ENCODE data around the gene ATP1B2. TPM values are rescaled to one million over a fixed set of nuclear protein-coding genes. Genes with fewer than 3 reads are reported as not detected.

ATP1B2 gene
- total and polyA plus RNA-seq, 9 of the 15 experiments (the other 6 are each of a cell fraction or from before 2014, with no cell fraction given), result 0.23 to 6.0 (median 0.99) TPM

DNA sequence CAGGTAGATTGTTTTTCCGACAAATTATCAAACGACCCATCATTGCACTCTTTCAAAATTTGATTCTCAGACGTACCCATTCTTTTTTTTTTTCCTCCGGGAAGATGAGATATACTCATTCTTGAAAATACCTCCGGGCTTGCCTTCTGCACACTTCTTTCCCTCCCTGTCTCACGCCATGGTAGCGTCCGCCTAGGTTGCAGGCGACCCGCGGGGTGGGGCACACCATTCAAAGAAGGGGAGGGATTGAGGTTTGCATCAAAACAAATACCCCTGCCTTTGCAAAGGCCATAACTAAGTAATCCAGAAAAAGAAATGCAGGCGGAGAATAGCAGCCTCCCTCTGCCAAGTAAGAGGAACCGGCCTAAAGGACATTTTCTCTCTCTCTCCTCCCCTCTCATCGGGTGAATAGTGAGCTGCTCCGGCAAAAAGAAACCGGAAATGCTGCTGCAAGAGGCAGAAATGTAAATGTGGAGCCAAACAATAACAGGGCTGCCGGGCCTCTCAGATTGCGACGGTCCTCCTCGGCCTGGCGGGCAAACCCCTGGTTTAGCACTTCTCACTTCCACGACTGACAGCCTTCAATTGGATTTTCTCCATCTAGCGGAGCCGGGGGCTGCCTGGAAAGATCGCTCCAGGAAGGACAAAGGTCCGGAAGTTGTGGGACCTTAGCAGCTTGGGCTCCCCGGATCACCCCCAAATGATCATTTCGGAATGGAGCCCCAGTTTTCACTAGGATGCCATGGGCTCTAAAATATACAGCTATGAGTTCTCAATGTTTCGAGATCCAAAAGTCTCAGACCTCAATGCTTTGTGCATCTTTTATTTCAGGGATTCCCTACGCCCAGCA is 35.7 kb downstream of the ATP1B2 start (continued):
- TF ChIP-seq ZFX (CRISPR knock-in tag; IDR thresholded peaks at IDR 0.05), result peak; percentile 45
- TF ChIP-seq TBP (optimal IDR thresholded peaks at IDR 0.05; ENCODE audit: low read depth, low read length), result peak; percentile 73
- TF ChIP-seq, protein P1, sequence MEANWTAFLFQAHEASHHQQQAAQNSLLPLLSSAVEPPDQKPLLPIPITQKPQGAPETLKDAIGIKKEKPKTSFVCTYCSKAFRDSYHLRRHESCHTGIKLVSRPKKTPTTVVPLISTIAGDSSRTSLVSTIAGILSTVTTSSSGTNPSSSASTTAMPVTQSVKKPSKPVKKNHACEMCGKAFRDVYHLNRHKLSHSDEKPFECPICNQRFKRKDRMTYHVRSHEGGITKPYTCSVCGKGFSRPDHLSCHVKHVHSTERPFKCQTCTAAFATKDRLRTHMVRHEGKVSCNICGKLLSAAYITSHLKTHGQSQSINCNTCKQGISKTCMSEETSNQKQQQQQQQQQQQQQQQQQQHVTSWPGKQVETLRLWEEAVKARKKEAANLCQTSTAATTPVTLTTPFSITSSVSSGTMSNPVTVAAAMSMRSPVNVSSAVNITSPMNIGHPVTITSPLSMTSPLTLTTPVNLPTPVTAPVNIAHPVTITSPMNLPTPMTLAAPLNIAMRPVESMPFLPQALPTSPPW (CRISPR knock-in tag; IDR thresholded peaks at IDR 0.05), result peak; percentile 5; the same call in 1 of the 2 replicates
- TF ChIP-seq MBD2 (IDR thresholded peaks at IDR 0.05; ENCODE audit: borderline replicate concordance, low read depth), result peak; percentile 95
- TF ChIP-seq SIN3B (IDR thresholded peaks at IDR 0.05; ENCODE audit: low read depth), result 0 out of 2 replicates have a peak, but pooled peaks have one; percentile 25
- TF ChIP-seq, protein P2, sequence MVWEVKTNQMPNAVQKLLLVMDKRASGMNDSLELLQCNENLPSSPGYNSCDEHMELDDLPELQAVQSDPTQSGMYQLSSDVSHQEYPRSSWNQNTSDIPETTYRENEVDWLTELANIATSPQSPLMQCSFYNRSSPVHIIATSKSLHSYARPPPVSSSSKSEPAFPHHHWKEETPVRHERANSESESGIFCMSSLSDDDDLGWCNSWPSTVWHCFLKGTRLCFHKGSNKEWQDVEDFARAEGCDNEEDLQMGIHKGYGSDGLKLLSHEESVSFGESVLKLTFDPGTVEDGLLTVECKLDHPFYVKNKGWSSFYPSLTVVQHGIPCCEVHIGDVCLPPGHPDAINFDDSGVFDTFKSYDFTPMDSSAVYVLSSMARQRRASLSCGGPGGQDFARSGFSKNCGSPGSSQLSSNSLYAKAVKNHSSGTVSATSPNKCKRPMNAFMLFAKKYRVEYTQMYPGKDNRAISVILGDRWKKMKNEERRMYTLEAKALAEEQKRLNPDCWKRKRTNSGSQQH (CRISPR knock-in tag; IDR thresholded peaks at IDR 0.05), result 0 out of 2 replicates have a peak, but pooled peaks have one; percentile 42
- peak; percentile 81 for TF ChIP-seq ELF2 (CRISPR knock-in tag; IDR thresholded peaks at IDR 0.05)
- TF ChIP-seq POLR2G (IDR thresholded peaks at IDR 0.05; ENCODE audit: low read depth, low read length), result peak; percentile 59
- peak; percentile 46 for TF ChIP-seq ETV1 (tag; conservative IDR thresholded peaks at IDR 0.05; ENCODE audit: low read depth)
- TF ChIP-seq, protein P3, sequence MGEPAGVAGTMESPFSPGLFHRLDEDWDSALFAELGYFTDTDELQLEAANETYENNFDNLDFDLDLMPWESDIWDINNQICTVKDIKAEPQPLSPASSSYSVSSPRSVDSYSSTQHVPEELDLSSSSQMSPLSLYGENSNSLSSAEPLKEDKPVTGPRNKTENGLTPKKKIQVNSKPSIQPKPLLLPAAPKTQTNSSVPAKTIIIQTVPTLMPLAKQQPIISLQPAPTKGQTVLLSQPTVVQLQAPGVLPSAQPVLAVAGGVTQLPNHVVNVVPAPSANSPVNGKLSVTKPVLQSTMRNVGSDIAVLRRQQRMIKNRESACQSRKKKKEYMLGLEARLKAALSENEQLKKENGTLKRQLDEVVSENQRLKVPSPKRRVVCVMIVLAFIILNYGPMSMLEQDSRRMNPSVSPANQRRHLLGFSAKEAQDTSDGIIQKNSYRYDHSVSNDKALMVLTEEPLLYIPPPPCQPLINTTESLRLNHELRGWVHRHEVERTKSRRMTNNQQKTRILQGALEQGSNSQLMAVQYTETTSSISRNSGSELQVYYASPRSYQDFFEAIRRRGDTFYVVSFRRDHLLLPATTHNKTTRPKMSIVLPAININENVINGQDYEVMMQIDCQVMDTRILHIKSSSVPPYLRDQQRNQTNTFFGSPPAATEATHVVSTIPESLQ (CRISPR knock-in tag; IDR thresholded peaks at IDR 0.05), result 0 out of 2 replicates have a peak, but pooled peaks have one; percentile 72
- TF ChIP-seq ELF1 (tag; IDR thresholded peaks at IDR 0.05), result peak; percentile 87
- peak; percentile 89 for TF ChIP-seq POLR2AphosphoS5 (IDR thresholded peaks at IDR 0.05; ENCODE audit: control insufficient read depth, insufficient read depth, low read depth, low read length)
- TF ChIP-seq, protein P4, sequence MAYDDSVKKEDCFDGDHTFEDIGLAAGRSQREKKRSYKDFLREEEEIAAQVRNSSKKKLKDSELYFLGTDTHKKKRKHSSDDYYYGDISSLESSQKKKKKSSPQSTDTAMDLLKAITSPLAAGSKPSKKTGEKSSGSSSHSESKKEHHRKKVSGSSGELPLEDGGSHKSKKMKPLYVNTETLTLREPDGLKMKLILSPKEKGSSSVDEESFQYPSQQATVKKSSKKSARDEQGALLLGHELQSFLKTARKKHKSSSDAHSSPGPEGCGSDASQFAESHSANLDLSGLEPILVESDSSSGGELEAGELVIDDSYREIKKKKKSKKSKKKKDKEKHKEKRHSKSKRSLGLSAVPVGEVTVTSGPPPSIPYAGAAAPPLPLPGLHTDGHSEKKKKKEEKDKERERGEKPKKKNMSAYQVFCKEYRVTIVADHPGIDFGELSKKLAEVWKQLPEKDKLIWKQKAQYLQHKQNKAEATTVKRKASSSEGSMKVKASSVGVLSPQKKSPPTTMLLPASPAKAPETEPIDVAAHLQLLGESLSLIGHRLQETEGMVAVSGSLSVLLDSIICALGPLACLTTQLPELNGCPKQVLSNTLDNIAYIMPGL (CRISPR knock-in tag; IDR thresholded peaks at IDR 0.05), result 0 out of 2 replicates have a peak, but pooled peaks have one; percentile 14
- no peak for TF ChIP-seq ZNF24 (IDR thresholded peaks at IDR 0.05)
- TF ChIP-seq, protein P5, sequence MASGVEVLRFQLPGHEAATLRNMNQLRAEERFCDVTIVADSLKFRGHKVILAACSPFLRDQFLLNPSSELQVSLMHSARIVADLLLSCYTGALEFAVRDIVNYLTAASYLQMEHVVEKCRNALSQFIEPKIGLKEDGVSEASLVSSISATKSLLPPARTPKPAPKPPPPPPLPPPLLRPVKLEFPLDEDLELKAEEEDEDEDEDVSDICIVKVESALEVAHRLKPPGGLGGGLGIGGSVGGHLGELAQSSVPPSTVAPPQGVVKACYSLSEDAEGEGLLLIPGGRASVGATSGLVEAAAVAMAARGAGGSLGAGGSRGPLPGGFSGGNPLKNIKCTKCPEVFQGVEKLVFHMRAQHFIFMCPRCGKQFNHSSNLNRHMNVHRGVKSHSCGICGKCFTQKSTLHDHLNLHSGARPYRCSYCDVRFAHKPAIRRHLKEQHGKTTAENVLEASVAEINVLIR (CRISPR knock-in tag; IDR thresholded peaks at IDR 0.05), result no peak
- TF ChIP-seq SMARCC2 (IDR thresholded peaks at IDR 0.05; ENCODE audit: low read depth), result no peak
- peak; percentile 64; the same call in 1 of the 2 replicates for TF ChIP-seq CC2D1A (IDR thresholded peaks at IDR 0.05)
